ENCODE data around the gene SERTM1. TPM values are rescaled to one million over a fixed set of nuclear protein-coding genes. Genes with fewer than 3 reads are reported as not detected.

SERTM1 gene
- total RNA-seq, 1 experiment from 2014 or later, result 1.3 TPM

- TF ChIP-seq MYBL2 (CRISPR knock-in tag; IDR thresholded peaks at IDR 0.05), result no peak
- TF ChIP-seq FOXP4 (CRISPR knock-in tag; IDR thresholded peaks at IDR 0.05), result no peak
- TF ChIP-seq CTCF (IDR thresholded peaks at IDR 0.05), result no peak
- no peak for TF ChIP-seq CBFB (CRISPR knock-in tag; IDR thresholded peaks at IDR 0.05; ENCODE audit: low read depth)
- no peak for TF ChIP-seq FOXJ3 (CRISPR knock-in tag; IDR thresholded peaks at IDR 0.05; ENCODE audit: borderline replicate concordance)
- no peak for TF ChIP-seq JUN (CRISPR knock-in tag; IDR thresholded peaks at IDR 0.05)
- TF ChIP-seq ZNF416 (CRISPR knock-in tag; IDR thresholded peaks at IDR 0.05), result no peak
- no peak for TF ChIP-seq SMAD4 (CRISPR knock-in tag; IDR thresholded peaks at IDR 0.05)
- no peak for TF ChIP-seq FOXK1 (CRISPR knock-in tag; IDR thresholded peaks at IDR 0.05)
- TF ChIP-seq IRF1 (CRISPR knock-in tag; IDR thresholded peaks at IDR 0.05), result no peak
- TF ChIP-seq ELF4 (CRISPR knock-in tag; IDR thresholded peaks at IDR 0.05; ENCODE audit: low read depth), result no peak
- no peak for TF ChIP-seq ZNF512 (CRISPR knock-in tag; IDR thresholded peaks at IDR 0.05; ENCODE audit: borderline replicate concordance)
- no peak for TF ChIP-seq NFYB (CRISPR knock-in tag; conservative IDR thresholded peaks at IDR 0.05; ENCODE audit: low read depth)
- TF ChIP-seq E2F4 (CRISPR knock-in tag; IDR thresholded peaks at IDR 0.05; ENCODE audit: borderline replicate concordance, low read depth), result no peak
- TF ChIP-seq FOXP1 (CRISPR knock-in tag; IDR thresholded peaks at IDR 0.05; ENCODE audit: borderline replicate concordance), result no peak
- no peak for TF ChIP-seq E2F5 (CRISPR knock-in tag; IDR thresholded peaks at IDR 0.05)
- TF ChIP-seq NFE2L1 (CRISPR knock-in tag; IDR thresholded peaks at IDR 0.05), result no peak
- no peak for TF ChIP-seq ERG (CRISPR knock-in tag; IDR thresholded peaks at IDR 0.05)
- TF ChIP-seq ZNF396 (CRISPR knock-in tag; IDR thresholded peaks at IDR 0.05; ENCODE audit: borderline replicate concordance), result no peak
- DNase-seq (ENCODE audit: low spot score), result no peak
- ChIA-PET POLR2A (no interaction called here), CTCF (no interaction called here)
- no peaks in the 10 kb centered on the region for H3K27me3 Mint-ChIP-seq (ENCODE audit: low read depth)
- peaks cover 4% of the 10 kb centered on the region; the same call in 1 of the 2 replicates for H3K9me3 Mint-ChIP-seq
- H3K27ac Mint-ChIP-seq, result no peak overlapping the region
- H3K4me1 Mint-ChIP-seq, result no peaks in the 10 kb centered on the region
- ATAC-seq, result no peak
- H3K4me3 Mint-ChIP-seq, result no peak overlapping the region
- H3K36me3 Mint-ChIP-seq, result no peaks in the 10 kb centered on the region
These were observed 22.7 kb downstream of the SERTM1 start for GRCh38 chr13:36696410-36697010.

All from WTC11 (cell line).